Loucy (cell line): ENCODE results near the gene APEX2.

Experiments
- CTCF ChIP-seq: fragments of 200-600 bp; sonication (generic); conservative IDR thresholded peaks from 2 replicates; pipeline ENCODE4 v1.5.1; 2014; ENCODE audit warnings: mild to moderate bottlenecking, antibody characterized with exemption, low read length
- EZH2phosphoT487 ChIP-seq: fragments of 200-600 bp; IDR thresholded peaks from 2 replicates; pipeline ENCODE4 v1.6.1; 2018; ENCODE audit warnings: antibody characterized with exemption, mild to moderate bottlenecking, moderate library complexity, borderline replicate concordance

- no peak for TF ChIP-seq CTCF
- TF ChIP-seq EZH2phosphoT487, result no peak
Observed at GRCh38 chrX:55026143-55026542, 26.0 kb downstream of the APEX2 start.
